IPS-20b (cell line): ENCODE results near the gene SSC4D.
"Not testable (repeated sequence)": the region's sequence is repeated elsewhere in the genome, so short reads cannot be mapped to it uniquely, and the experiment has no call there.

ENCODE experiments used
- H3K27ac ChIP-seq: one replicate; pipeline ENCODE4 v1.5.1; 2013; ENCODE audit warnings: low read length
- H3K27me3 ChIP-seq: 2 replicates; pipeline ENCODE4 v1.6.1; 2013; ENCODE audit warnings: mild to moderate bottlenecking, low read length, inconsistent platforms; ENCODE audit not compliant: insufficient read depth
- H3K36me3 ChIP-seq: 2 replicates; pipeline ENCODE4 v1.6.1; 2013; ENCODE audit warnings: low read depth, mild to moderate bottlenecking, inconsistent platforms, low read length, moderate library complexity; ENCODE audit not compliant: insufficient read depth
- H3K4me1 ChIP-seq: 2 replicates; pipeline ENCODE4 v1.6.1; 2013; ENCODE audit warnings: mild to moderate bottlenecking, control low read depth, inconsistent platforms, low read length, moderate library complexity; ENCODE audit not compliant: insufficient read depth
- H3K4me3 ChIP-seq: 2 replicates; pipeline ENCODE4 v1.5.1; 2013; ENCODE audit warnings: mild to moderate bottlenecking, low read length, inconsistent platforms
- H3K9ac ChIP-seq: 2 replicates; pipeline ENCODE4 v1.6.1; 2013; ENCODE audit warnings: low read depth, mild to moderate bottlenecking, inconsistent platforms, low read length, moderate library complexity
- H3K9me3 ChIP-seq: 2 replicates; pipeline ENCODE4 v1.6.1; 2013; ENCODE audit warnings: mild to moderate bottlenecking, low read depth, low read length, inconsistent platforms; ENCODE audit not compliant: insufficient read depth

The SSC4D gene

GRCh38 chr7:76428868-76429805 is 19.6 kb upstream of the SSC4D start:
- Histone ChIP-seq H3K9ac (no peak overlapping the region), H3K27me3 (no peaks in the 10 kb centered on the region), H3K9me3 (no peaks in the 10 kb centered on the region), H3K4me1 (no peaks in the 10 kb centered on the region), H3K36me3 (no peaks in the 10 kb centered on the region), H3K27ac (no peak overlapping the region), H3K4me3 (no peak overlapping the region)

- H3K36me3 ChIP-seq = no peaks in the 10 kb centered on the region
- no peaks in the 10 kb centered on the region for H3K27me3 ChIP-seq
- H3K4me1 ChIP-seq = peaks cover 8% of the 10 kb centered on the region
- no peak overlapping the region for H3K9ac ChIP-seq
- H3K27ac ChIP-seq = no peak overlapping the region
- H3K9me3 ChIP-seq = no peaks in the 10 kb centered on the region
- no peak overlapping the region for H3K4me3 ChIP-seq
Observed at GRCh38 chr7:76428149-76428823, 18.8 kb upstream of the SSC4D start.

- Histone ChIP-seq H3K9ac (no peak overlapping the region), H3K9me3 (no peaks in the 10 kb centered on the region), H3K27ac (no peak overlapping the region), H3K4me3 (no peak overlapping the region), H3K27me3 (no peaks in the 10 kb centered on the region), H3K4me1 (peaks cover 12% of the 10 kb centered on the region), H3K36me3 (no peaks in the 10 kb centered on the region)
Observed at GRCh38 chr7:76427635-76428034, 18.1 kb upstream of the SSC4D start.

DNA sequence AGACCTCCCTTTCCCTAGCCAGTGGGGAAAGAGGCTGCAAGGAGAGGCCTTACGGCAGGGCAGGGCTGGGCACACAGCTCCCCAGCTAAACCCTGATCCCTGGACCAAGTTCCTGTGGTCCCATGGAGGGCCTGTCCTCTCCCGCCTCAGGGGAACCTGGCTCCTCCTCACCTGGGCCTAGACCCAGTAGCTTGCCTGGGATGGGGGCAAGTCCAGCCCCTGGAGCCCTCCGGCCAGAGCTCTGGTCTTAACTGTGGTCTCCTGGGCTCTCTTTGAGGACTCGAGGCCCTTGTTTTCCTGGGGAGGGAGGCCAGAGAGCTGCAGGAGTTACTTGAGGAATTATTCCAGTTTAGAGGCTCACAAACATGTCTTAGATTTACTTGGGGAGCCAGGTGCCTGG is 16.7 kb upstream of the SSC4D start:
- H3K4me1 ChIP-seq = peaks cover 12% of the 10 kb centered on the region
- H3K27me3 ChIP-seq = no peaks in the 10 kb centered on the region
- no peak overlapping the region for H3K27ac ChIP-seq
- H3K9me3 ChIP-seq = no peaks in the 10 kb centered on the region
- H3K4me3 ChIP-seq = no peak overlapping the region
- no peak overlapping the region for H3K9ac ChIP-seq
- no peaks in the 10 kb centered on the region for H3K36me3 ChIP-seq

DNA sequence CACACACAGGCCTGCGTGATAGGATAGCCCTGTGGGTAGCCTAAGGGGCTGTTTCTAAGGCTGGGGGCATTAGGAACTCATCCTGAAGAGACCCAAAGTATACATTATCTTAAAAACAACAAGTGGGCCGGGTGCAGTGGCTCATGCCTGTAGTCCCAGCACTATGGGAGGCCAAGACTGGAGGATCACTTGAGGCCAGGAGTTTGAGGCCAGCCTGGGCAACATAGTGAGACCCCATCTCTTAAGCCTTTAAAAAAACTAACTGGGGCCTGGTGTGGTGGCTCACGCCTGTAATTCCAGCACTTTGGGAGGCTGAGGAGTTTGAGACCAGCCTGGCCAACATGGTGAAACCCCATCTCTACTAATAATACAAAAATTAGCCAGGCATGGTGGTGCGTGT is 16.1 kb upstream of the SSC4D start:
- not testable (repeated sequence) for H3K27ac ChIP-seq, H3K9ac ChIP-seq

GRCh38 chr7:76425156-76425555 is 15.7 kb upstream of the SSC4D start:
- H3K36me3 ChIP-seq = no peaks in the 10 kb centered on the region
- H3K27me3 ChIP-seq = no peaks in the 10 kb centered on the region
- H3K4me1 ChIP-seq = peaks cover 12% of the 10 kb centered on the region
- H3K9me3 ChIP-seq = no peaks in the 10 kb centered on the region
- no peak overlapping the region for H3K27ac ChIP-seq
- H3K4me3 ChIP-seq = no peak overlapping the region
- no peak overlapping the region for H3K9ac ChIP-seq

More for the DNA sequence above, 16.1 kb upstream of the SSC4D start:
- not testable (repeated sequence) for H3K9me3 ChIP-seq, H3K36me3 ChIP-seq, H3K27me3 ChIP-seq, H3K4me3 ChIP-seq
- peaks cover 12% of the 10 kb centered on the region for H3K4me1 ChIP-seq

GRCh38 chr7:76424413-76425111 is 15.1 kb upstream of the SSC4D start, which contains the start of gene ZP3:
ZP3 (plus strand) TSS chr7:76424950; CDS start chr7:76424965, 15 bp downstream.
- Histone ChIP-seq H3K36me3 (no peaks in the 10 kb centered on the region), H3K4me3 (no peak within 1 kb of the TSS), H3K4me1 (peaks cover 12% of the 10 kb centered on the region), H3K9ac (no peak within 1 kb of the TSS), H3K27me3 (no peaks in the 10 kb centered on the region), H3K9me3 (no peaks in the 10 kb centered on the region), H3K27ac (no peak within 1 kb of the TSS)

DNA sequence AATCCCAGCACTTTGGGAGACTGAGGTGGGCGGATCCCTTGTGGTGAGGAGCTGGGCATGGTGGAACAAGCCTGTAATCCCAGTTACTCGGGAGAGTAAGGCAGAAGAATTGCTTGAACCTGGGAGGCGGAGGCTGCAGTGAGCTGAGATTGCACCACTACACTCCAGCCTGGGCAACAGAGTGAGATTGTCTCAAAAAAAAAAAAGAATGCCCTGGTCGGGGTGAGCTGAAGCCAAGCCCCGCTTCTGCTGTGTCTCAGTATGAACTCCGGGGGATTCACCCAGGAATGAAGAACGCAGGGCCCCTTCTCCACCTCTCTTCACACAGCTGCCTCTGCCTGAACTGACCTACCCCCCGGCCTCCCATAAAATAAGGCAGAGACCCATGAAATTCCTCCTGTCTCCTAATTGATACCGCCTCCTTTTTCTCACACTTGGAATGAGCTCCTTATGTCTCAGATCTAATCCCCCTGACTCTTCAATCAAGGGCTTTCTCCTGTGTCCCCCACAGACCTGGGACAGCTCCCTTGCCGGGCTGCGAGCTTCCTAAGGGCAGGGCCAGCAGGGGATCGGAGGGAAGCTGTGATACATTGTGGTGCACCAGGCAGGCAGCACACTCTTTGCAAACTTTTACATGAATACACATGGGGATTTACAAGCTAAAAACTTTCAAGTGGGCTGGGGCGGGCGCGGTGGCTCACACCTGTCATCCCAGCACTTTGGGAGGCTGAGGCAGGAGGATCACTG is 14.3 kb upstream of the SSC4D start:
- Histone ChIP-seq H3K9ac (no peak overlapping the region), H3K9me3 (no peaks in the 10 kb centered on the region), H3K36me3 (no peaks in the 10 kb centered on the region), H3K27me3 (no peaks in the 10 kb centered on the region), H3K4me1 (peaks cover 12% of the 10 kb centered on the region), H3K4me3 (no peak overlapping the region), H3K27ac (no peak overlapping the region)

GRCh38 chr7:76421097-76421496 is 11.6 kb upstream of the SSC4D start:
- not testable (repeated sequence) for H3K27me3 ChIP-seq, H3K9ac ChIP-seq, H3K27ac ChIP-seq, H3K36me3 ChIP-seq, H3K9me3 ChIP-seq, H3K4me3 ChIP-seq
- H3K4me1 ChIP-seq = peaks cover 12% of the 10 kb centered on the region

- H3K9me3 ChIP-seq, H3K27me3 ChIP-seq, H3K4me3 ChIP-seq, H3K27ac ChIP-seq, H3K9ac ChIP-seq, H3K4me1 ChIP-seq, H3K36me3 ChIP-seq: not testable (repeated sequence)
Observed at GRCh38 chr7:76417654-76418310, 8.3 kb upstream of the SSC4D start.

- Histone ChIP-seq H3K27ac (no peak overlapping the region), H3K27me3 (no peaks in the 10 kb centered on the region), H3K9ac (no peak overlapping the region), H3K9me3 (no peaks in the 10 kb centered on the region), H3K4me1 (no peaks in the 10 kb centered on the region; the same call in 1 of the 2 replicates), H3K4me3 (no peak overlapping the region), H3K36me3 (no peaks in the 10 kb centered on the region)
Observed at GRCh38 chr7:76412249-76412648, 2.8 kb upstream of the SSC4D start.
